Measurements from ENCODE around the gene HHEX.

HHEX gene

GRCh38 chr10:92699518-92700381 lies 10.0 kb downstream of the HHEX start:
- no peak overlapping the region for H3K4me3 ChIP-seq (ENCODE audit: low read depth, low read length)
- DNase-seq (ENCODE audit: low read depth) = no peak
- TF ChIP-seq CTCF (IDR thresholded peaks at IDR 0.05; ENCODE audit: control insufficient read depth, extremely low read depth, insufficient read depth) = no peak

- no peak for TF ChIP-seq CTCF (IDR thresholded peaks at IDR 0.05; ENCODE audit: control insufficient read depth, extremely low read depth, insufficient read depth)
- DNase-seq (ENCODE audit: low read depth) = no peak
- no peak overlapping the region for H3K4me3 ChIP-seq (ENCODE audit: low read depth, low read length)
Observed at GRCh38 chr10:92702301-92702916, 12.7 kb downstream of the HHEX start.

- H3K4me3 ChIP-seq (ENCODE audit: low read depth, low read length) = no peak overlapping the region
- no peak for DNase-seq (ENCODE audit: low read depth)
- TF ChIP-seq CTCF (IDR thresholded peaks at IDR 0.05; ENCODE audit: control insufficient read depth, extremely low read depth, insufficient read depth) = no peak
Observed at GRCh38 chr10:92712016-92712889, 22.5 kb downstream of the HHEX start.

- DNase-seq (ENCODE audit: low read depth) = no peak
- H3K4me3 ChIP-seq (ENCODE audit: low read depth, low read length) = no peak overlapping the region
- TF ChIP-seq CTCF (IDR thresholded peaks at IDR 0.05; ENCODE audit: control insufficient read depth, extremely low read depth, insufficient read depth) = no peak
Observed at GRCh38 chr10:92714152-92714845, 24.5 kb downstream of the HHEX start.

- TF ChIP-seq CTCF (IDR thresholded peaks at IDR 0.05; ENCODE audit: control insufficient read depth, extremely low read depth, insufficient read depth) = no peak
- no peak overlapping the region for H3K4me3 ChIP-seq (ENCODE audit: low read depth, low read length)
- no peak for DNase-seq (ENCODE audit: low read depth)
Observed at GRCh38 chr10:92714872-92715271, 25.1 kb downstream of the HHEX start.
